ENCODE results near the gene PHF21B.

- TF ChIP-seq CTCF (IDR thresholded peaks at IDR 0.05) = no peak
- no peak for TF ChIP-seq POLR2AphosphoS5 (IDR thresholded peaks at IDR 0.05)
- TF ChIP-seq EP300 (IDR thresholded peaks at IDR 0.05) = no peak
Measured at GRCh38 chr22:44931077-44931540, 78.7 kb downstream of the PHF21B start.

All from esophagus muscularis mucosa (tissue), 4 donors.